Caco-2 (cell line): Measurements from ENCODE around the gene ZBBX. TPM values are rescaled to one million over a fixed set of nuclear protein-coding genes. Genes with fewer than 3 reads are reported as not detected.

Experiments
- BruUV-seq: library from RNA; stranded (reverse); fragments of 400-500 nt; replicated peaks from 2 replicates; lab custom pipeline; 2021; lab: Mats Ljungman, UMichigan
- CTCF ChIA-PET: fragments of 300-600 bp; sonication (Branson Sonifier 250); formaldehyde crosslinking; loops from one replicate; lab custom pipeline; 2022; ENCODE audit warnings: antibody characterized with exemption; lab: Charles Lee
- POLR2A ChIA-PET: fragments of 300-600 bp; sonication (Branson Sonifier 250); formaldehyde crosslinking; loops from one replicate; lab custom pipeline; 2022; ENCODE audit warnings: antibody characterized with exemption; lab: Charles Lee
- DNase-seq, 2 experiments: peaks; one replicate each; pipeline versions ENCODE4 v3.0.0 to v3.0.0-alpha.2; 2020 to 2022
- H3K27me3 ChIP-seq: replicated peaks from 2 replicates; pipeline ENCODE4 v1.6.0; 2011; ENCODE audit warnings: low read length; ENCODE audit not compliant: control insufficient read depth, insufficient read depth
- H3K36me3 ChIP-seq: 2 replicates; pipeline ENCODE4 v1.5.1; 2011; ENCODE audit warnings: low read length; ENCODE audit not compliant: control insufficient read depth, insufficient read depth
- H3K4me1 ChIP-seq: fragments of 250-450 bp; sonication (Bioruptor Pico); 2 replicates; pipeline ENCODE4 v1.5.1; 2020; ENCODE audit warnings: mild to moderate bottlenecking
- H3K4me3 ChIP-seq: 2 replicates; pipeline ENCODE4 v1.5.1; 2011; ENCODE audit warnings: low read depth, mild to moderate bottlenecking, control low read depth, low read length
- H3K9me3 ChIP-seq: fragments of 250-450 bp; sonication (Bioruptor Pico); 2 replicates; pipeline ENCODE4 v1.5.1; 2020; ENCODE audit warnings: mild to moderate bottlenecking, moderate library complexity
- H3K27ac Mint-ChIP-seq: one replicate; pipeline ENCODE4 v1.8.0; 2022; ENCODE audit warnings: mixed read lengths; ENCODE audit not compliant: unreplicated experiment
- H3K27me3 Mint-ChIP-seq: one replicate; pipeline ENCODE4 v1.8.0; 2022; ENCODE audit warnings: mixed read lengths; ENCODE audit not compliant: insufficient read depth, unreplicated experiment
- H3K36me3 Mint-ChIP-seq: one replicate; pipeline ENCODE4 v1.8.0; 2022; ENCODE audit warnings: mild to moderate bottlenecking, mixed read lengths; ENCODE audit not compliant: insufficient read depth, unreplicated experiment
- H3K4me1 Mint-ChIP-seq: one replicate; pipeline ENCODE4 v1.8.0; 2022; ENCODE audit warnings: low read depth, mixed read lengths; ENCODE audit not compliant: unreplicated experiment
- H3K4me3 Mint-ChIP-seq: one replicate; pipeline ENCODE4 v1.8.0; 2022; ENCODE audit warnings: mild to moderate bottlenecking, moderate library complexity, mixed read lengths; ENCODE audit not compliant: unreplicated experiment
- H3K9me3 Mint-ChIP-seq: one replicate; pipeline ENCODE4 v1.8.0; 2022; ENCODE audit warnings: mixed read lengths; ENCODE audit not compliant: unreplicated experiment
- CTCF ChIP-seq, 2 experiments: fragments of 200-600 bp in 1 of 2; IDR thresholded peaks; 1 replicate in 1 of 2; 2 replicates in 1 of 2; pipeline versions ENCODE4 v1.5.1 to v1.8.0; 2011 to 2022; ENCODE audit warnings: antibody characterized with exemption in 1 of 2, control low read depth in 1 of 2, inconsistent platforms in 1 of 2, low read depth in 1 of 2, low read length in 1 of 2, mild to moderate bottlenecking in 1 of 2, moderate library complexity in 1 of 2; ENCODE audit not compliant: insufficient read depth in 1 of 2, severe bottlenecking in 1 of 2, unreplicated experiment in 1 of 2
- intact Hi-C: fragments of 100-400 bp; cut with micrococcal nuclease; formaldehyde crosslinking; loops from one replicate; pipeline ENCODE4 v1.10.0; 2022; ENCODE audit not compliant: unreplicated experiment
- total RNA-seq: library from RNA; stranded (reverse); gene quantifications from 2 replicates; pipeline ENCODE4 v1.2.3, GENCODE V29; 2022

The ZBBX gene
- total RNA-seq, 1 experiment from 2014 or later = not detected

GRCh38 chr3:167251678-167252077 is 128.4 kb downstream of the ZBBX start:
- intact Hi-C loops = no loop called here
- no peaks in the 10 kb centered on the region for H3K27me3 Mint-ChIP-seq
- no peaks in the 10 kb centered on the region for H3K4me1 Mint-ChIP-seq
- no peaks in the 10 kb centered on the region for H3K27me3 ChIP-seq
- BruUV-seq = no TSS peak
- no peaks in the 10 kb centered on the region for H3K36me3 ChIP-seq
- H3K4me3 Mint-ChIP-seq = no peak overlapping the region
- TF ChIP-seq CTCF (IDR thresholded peaks at IDR 0.05; ENCODE audit: insufficient read depth in 1 of 2, low read depth in 1 of 2, low read length in 1 of 2, severe bottlenecking in 1 of 2, unreplicated experiment in 1 of 2) = no peak
- ChIA-PET CTCF (no interaction called here), POLR2A (no interaction called here)
- DNase-seq = no peak
- H3K4me3 ChIP-seq = no peak overlapping the region
- H3K9me3 ChIP-seq = no peaks in the 10 kb centered on the region
- H3K4me1 ChIP-seq = no peaks in the 10 kb centered on the region
- H3K27ac Mint-ChIP-seq = no peak overlapping the region
- no peaks in the 10 kb centered on the region for H3K36me3 Mint-ChIP-seq
- H3K9me3 Mint-ChIP-seq = no peaks in the 10 kb centered on the region

GRCh38 chr3:167246252-167246651 is 133.8 kb downstream of the ZBBX start:
- H3K4me1 Mint-ChIP-seq = no peaks in the 10 kb centered on the region
- Histone ChIP-seq H3K4me3 (no peak overlapping the region), H3K36me3 (no peaks in the 10 kb centered on the region), H3K4me1 (no peaks in the 10 kb centered on the region), H3K9me3 (no peaks in the 10 kb centered on the region), H3K27me3 (no peaks in the 10 kb centered on the region)
- H3K4me3 Mint-ChIP-seq = no peak overlapping the region
- intact Hi-C loops = no loop called here
- ChIA-PET CTCF (no interaction called here), POLR2A (no interaction called here)
- DNase-seq = no peak
- no peak overlapping the region for H3K27ac Mint-ChIP-seq
- BruUV-seq = no TSS peak
- TF ChIP-seq CTCF (IDR thresholded peaks at IDR 0.05; ENCODE audit: insufficient read depth in 1 of 2, low read depth in 1 of 2, low read length in 1 of 2, severe bottlenecking in 1 of 2, unreplicated experiment in 1 of 2) = no peak
- H3K27me3 Mint-ChIP-seq = peaks cover 4% of the 10 kb centered on the region
- no peaks in the 10 kb centered on the region for H3K36me3 Mint-ChIP-seq
- H3K9me3 Mint-ChIP-seq = no peaks in the 10 kb centered on the region

- H3K9me3 ChIP-seq = no peaks in the 10 kb centered on the region
- DNase-seq = no peak
- H3K4me1 Mint-ChIP-seq = no peaks in the 10 kb centered on the region
- CTCF ChIA-PET = no interaction called here
- peaks cover 7% of the 10 kb centered on the region for H3K27me3 Mint-ChIP-seq
- H3K27ac Mint-ChIP-seq = no peak overlapping the region
- no peak overlapping the region for H3K4me3 ChIP-seq
- H3K27me3 ChIP-seq = no peaks in the 10 kb centered on the region
- intact Hi-C loops = no loop called here
- POLR2A ChIA-PET = no interaction called here
- no TSS peak for BruUV-seq
- H3K4me1 ChIP-seq = no peaks in the 10 kb centered on the region
- no peaks in the 10 kb centered on the region for H3K9me3 Mint-ChIP-seq
- TF ChIP-seq CTCF (IDR thresholded peaks at IDR 0.05; ENCODE audit: insufficient read depth in 1 of 2, low read depth in 1 of 2, low read length in 1 of 2, severe bottlenecking in 1 of 2, unreplicated experiment in 1 of 2) = no peak
- H3K36me3 Mint-ChIP-seq = no peaks in the 10 kb centered on the region
- no peak overlapping the region for H3K4me3 Mint-ChIP-seq
- H3K36me3 ChIP-seq = no peaks in the 10 kb centered on the region
Observed at GRCh38 chr3:167241048-167241845, 138.8 kb downstream of the ZBBX start.
